DMS153 (cell line): ENCODE results near the gene ATXN10.

Experiments used
- DNase-seq: peaks from one replicate; lab custom pipeline; 2025; lab: John Stamatoyannopoulos, UW

The ATXN10 gene

DNA sequence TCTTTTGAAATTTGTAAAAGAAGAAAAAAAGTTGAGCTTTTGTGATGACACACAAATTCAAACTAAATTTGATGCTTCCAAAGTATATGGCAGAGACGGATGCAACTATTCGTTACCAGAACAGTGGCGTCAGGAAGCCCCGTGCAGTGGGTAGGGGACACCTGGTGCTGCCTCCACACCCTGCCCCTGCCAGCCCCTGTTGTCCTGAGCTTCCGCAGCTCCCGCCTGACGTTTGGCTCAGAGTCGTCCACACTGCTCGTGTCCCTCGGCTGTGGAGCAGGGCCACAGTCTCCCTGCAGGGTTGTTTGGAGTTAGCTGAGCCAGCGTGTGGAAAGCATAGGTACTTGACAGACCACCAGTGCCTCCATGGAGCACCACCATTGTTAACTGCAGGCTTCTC, 86.3 kb downstream of the ATXN10 start:
- DNase-seq: no peak

- no peak for DNase-seq
These were observed 87.0 kb downstream of the ATXN10 start for GRCh38 chr22:45758603-45759002.

DNA sequence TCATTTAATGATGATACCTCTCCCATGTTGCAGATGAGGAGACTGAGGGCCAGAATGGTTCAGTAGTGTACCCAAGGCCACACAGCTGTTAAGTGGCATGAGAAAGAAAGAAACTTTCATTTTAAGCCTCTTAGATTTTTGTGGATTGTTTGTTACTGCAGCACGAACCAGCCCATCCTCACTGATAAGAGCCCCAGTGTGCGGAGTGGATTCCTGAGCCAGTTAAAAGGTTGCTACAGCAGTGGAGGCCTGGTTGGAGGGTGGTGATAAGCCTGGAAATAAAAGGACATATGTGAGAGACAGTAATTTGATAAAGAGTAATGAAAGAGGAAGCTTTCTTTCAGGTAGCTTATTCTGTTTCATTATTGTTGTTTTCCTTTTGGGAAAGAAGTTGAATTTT, 89.0 kb downstream of the ATXN10 start:
- DNase-seq: no peak

- DNase-seq: no peak
These were observed 91.1 kb downstream of the ATXN10 start for GRCh38 chr22:45762545-45763235.

DNA sequence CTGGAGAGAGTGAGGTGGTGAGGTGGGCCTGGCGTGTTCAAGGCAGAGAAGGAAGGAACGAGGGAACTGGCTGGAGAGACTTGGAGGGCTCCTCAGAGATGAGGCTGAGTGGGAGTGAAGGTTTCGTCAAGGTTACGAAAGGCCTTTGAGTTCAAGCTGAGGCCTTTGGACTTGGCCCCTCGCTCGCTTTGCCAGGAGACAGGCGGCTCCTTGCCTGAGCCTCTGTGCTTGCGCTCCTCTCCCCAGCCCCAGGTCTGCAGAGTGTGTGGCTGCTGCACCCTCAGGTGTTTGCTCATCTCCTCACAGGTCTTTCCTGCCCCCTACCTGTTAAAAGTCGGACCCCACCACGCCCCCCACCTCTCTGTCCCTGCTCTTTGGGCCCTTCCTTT, 91.6 kb downstream of the ATXN10 start:
- no peak for DNase-seq

DNA sequence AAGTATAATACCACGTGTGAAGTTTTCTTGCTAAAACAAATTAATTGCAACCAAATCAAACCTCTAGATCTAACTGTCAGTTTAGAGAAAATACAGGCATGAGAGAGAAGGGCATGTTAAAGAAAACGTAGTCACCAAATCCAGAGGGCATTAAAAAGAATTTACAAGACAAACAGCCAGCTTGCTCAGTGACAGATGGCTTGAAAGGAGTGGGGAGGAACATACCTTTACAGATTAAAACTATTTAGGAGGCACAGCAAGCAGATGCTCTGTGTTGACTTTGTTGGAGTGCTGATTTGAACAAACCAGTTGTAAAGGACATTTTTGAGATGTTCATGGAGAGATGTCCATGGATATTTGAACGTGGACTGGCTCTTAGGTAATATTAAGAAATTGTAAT, 96.9 kb downstream of the ATXN10 start:
- no peak for DNase-seq

- no peak for DNase-seq
These were observed 98.1 kb downstream of the ATXN10 start for GRCh38 chr22:45769569-45770210.

DNA sequence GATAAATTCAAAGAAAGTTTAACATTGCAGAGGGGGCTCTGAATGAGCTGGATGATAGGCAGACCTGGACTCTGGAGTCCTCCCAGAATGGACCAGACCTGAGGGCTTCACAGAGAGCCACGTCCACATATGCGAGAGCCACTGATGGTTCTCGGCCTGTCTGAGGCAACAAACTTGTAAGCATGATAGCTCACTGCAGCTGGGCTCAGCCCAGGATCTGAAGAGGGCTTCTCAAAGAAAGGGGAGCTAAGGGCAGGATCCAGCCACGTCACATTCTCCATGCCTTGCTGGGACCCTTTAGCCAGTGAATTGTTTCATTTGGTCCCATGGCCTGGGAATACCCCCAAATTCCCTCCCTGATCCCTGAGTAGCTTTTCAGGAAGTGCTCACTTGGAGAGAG, 98.9 kb downstream of the ATXN10 start:
- DNase-seq: no peak

GRCh38 chr22:45771057-45771456, 99.4 kb downstream of the ATXN10 start:
- DNase-seq: no peak

DNA sequence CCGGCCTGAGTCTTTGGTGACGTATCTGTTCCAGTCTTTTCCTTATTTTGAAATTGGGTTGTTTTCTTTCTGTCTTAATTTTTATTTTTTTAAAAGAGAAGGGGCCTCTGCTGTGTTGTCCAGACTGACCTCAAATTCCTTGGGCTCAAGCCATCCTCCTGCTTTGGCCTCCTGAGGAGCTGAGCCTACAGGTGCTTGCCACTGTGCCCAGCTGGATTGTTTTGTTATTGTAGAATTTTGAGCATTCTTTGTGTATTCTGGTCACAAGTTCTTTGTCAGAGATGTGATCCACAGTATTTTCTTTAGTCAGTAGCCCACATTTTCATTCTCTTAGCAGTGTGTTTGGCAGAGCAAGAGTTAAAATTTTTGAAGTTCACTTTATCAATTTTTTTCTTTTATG, 100.1 kb downstream of the ATXN10 start:
- no peak for DNase-seq

- DNase-seq: no peak
These were observed 101.1 kb downstream of the ATXN10 start for GRCh38 chr22:45772743-45773142.

DNA sequence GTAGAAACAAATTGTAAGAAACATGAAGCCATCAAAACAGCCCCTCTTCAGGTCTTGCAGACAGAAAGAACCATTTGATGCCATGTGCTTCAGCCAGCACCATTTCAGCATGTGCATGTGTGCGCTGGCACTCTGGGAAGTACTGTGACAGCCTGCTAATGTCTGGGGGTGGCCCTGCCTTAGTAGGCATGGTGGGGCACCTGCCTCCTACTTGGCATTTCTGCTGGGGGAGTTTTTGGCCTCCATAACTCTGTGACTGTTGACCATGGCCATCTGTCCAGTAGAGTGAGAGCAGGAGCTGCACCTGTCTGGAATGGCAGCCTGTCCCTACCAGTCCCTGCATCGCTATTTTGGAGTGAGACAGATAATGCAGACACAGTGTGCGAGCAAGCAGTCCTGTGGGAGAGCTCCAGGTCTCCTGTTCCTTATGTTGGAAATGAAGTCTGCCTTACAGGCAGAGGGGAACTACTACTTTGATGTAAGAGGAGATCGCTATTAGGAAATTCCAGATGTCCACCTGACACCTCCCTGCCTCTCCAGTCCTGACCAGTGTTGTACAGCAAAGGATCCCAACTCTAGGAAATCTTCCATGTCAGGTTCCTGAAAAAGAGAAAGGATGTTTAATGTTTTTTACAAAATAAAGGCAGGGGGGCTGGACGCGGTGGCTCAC, 102.5 kb downstream of the ATXN10 start:
- DNase-seq: no peak

DNA sequence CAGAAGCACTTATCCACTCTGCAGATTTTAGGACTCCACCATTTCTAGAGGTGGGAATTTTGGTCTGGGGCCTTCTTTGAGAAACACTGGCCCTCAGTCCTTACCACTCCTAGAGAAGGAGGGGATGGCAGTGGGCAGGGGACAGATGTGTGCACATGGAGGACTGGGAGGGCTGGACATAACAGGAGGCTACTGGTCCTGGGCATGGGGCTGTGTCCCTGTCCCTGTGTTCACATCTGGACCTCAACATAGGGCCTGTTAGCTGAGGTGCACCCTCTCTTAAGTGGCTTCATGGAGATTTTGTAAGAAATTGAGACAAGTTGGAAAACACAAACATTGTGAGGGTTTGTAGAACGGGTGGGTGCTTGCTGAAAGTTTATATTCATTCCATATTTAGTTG, 103.4 kb downstream of the ATXN10 start:
- DNase-seq: no peak

DNA sequence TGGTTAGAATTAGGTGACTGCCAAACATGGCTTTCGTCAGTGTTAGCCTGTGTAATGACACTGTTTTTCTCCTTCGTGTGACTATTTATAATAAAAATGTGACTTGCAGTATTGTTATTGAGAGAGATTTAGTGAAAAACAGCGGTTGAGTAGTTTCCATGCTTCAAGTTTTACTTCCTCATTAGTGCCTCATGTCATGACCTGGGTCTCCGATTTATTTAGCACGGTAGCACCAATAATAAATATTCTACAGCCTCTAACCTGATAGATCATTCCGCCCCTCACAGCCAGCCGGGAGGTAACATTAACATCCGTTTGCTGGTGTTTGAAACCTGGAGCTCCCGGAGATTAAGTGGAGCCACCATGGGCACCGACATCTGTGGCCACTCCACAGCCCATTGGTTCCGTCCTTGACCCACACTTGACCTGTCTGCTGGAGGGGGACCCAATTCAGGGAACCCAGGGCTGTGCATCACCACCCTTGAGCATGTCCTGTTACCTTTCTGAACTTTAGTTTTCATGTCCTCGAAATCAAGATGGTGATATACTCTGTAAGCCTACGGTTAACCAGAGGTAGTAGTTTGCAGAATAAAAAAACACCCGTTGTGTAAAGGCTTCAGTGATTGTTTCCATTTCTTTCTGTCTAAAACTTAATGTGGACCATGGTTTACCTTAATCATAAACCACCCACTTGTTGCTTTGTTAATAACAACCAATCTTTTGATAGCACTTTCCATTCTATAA, 104.1 kb downstream of the ATXN10 start:
- no peak for DNase-seq

GRCh38 chr22:45776313-45776585, 104.6 kb downstream of the ATXN10 start:
- DNase-seq: no peak

- DNase-seq: no peak
These were observed 105.6 kb downstream of the ATXN10 start for GRCh38 chr22:45777046-45777851.

DNA sequence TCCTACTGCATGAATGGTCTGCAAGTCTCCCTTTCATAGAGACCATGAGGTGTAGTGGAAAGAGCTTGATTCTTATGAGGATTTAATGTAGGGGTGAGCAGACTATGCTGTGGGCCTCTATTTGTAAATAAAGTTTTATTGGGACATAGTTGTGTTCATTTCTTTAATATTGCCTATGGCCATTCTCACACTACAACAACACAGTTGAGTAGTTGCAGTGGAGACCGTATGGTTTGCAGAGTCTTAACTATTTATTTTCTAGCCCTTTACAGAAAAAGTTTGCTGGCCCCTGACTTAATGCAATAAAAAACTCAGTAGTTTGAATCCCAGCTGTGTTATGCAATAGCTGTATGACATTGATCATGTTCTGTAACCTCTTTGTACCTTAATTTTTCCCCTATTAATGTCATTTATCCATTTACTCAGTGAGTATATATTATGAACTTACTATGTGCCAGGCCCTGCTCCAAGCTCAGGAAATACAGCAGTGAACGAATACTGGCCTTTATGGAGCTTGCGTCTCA, 106.3 kb downstream of the ATXN10 start:
- no peak for DNase-seq

DNA sequence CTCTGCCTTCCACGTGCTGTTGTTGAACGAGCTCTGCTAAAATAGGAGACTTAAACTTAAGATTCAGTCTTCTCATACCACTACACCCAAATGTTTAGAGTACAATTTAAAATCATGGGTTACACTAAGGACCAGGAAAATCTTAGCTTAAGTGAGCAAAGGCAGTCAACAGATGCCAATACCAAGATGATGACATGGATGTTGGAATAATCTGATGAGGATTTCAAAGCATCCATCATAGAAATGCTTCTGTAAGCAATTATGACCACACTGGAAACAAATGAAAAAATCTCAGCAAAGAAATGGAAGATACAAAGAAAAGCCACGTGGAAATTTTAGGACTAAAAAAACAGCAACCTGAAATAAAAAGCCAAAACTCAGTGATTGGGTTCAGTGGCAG, 109.8 kb downstream of the ATXN10 start:
- no peak for DNase-seq

- DNase-seq: no peak
These were observed 110.3 kb downstream of the ATXN10 start for GRCh38 chr22:45781966-45782365.

GRCh38 chr22:45783021-45783420, 111.4 kb downstream of the ATXN10 start:
- no peak for DNase-seq

- no peak for DNase-seq
These were observed 112.1 kb downstream of the ATXN10 start for GRCh38 chr22:45783690-45784089.
